Activated T-cell treated with anti-CD3 and anti-CD28 coated beads, Interleukin-2, amount 50 U/mL, for 24 hours (primary cell): ENCODE data around the gene PABPC3.

ENCODE experiments used
- DNase-seq: peaks from one replicate; pipeline ENCODE4 v3.0.0-alpha.2; 2020
- H3K27ac Mint-ChIP-seq: 2 replicates; pipeline ENCODE4 v1.8.0; 2020; ENCODE audit warnings: mild to moderate bottlenecking, mixed read lengths
- H3K27me3 Mint-ChIP-seq: 2 replicates; pipeline ENCODE4 v1.8.0; 2020; ENCODE audit warnings: mixed read lengths
- H3K36me3 Mint-ChIP-seq: 2 replicates; pipeline ENCODE4 v1.8.0; 2020; ENCODE audit warnings: low read depth, mixed read lengths
- H3K4me1 Mint-ChIP-seq: 2 replicates; pipeline ENCODE4 v1.8.0; 2020; ENCODE audit warnings: low read depth, mixed read lengths
- H3K4me3 Mint-ChIP-seq: 2 replicates; pipeline ENCODE4 v1.8.0; 2020; ENCODE audit warnings: mild to moderate bottlenecking, moderate library complexity, mixed read lengths
- H3K9me3 Mint-ChIP-seq: 2 replicates; pipeline ENCODE4 v1.8.0; 2020; ENCODE audit warnings: mixed read lengths

PABPC3 gene

GRCh38 chr13:25132751-25133390 is 36.9 kb downstream of the PABPC3 start:
- Mint-ChIP-seq H3K36me3 (no peaks in the 10 kb centered on the region), H3K4me3 (no peak overlapping the region), H3K4me1 (no peaks in the 10 kb centered on the region), H3K27ac (no peak overlapping the region), H3K27me3 (peaks cover 22% of the 10 kb centered on the region), H3K9me3 (no peaks in the 10 kb centered on the region)
- no peak for DNase-seq

- Mint-ChIP-seq H3K9me3 (no peaks in the 10 kb centered on the region), H3K27me3 (peaks cover 23% of the 10 kb centered on the region), H3K36me3 (no peaks in the 10 kb centered on the region), H3K27ac (no peak overlapping the region), H3K4me1 (no peaks in the 10 kb centered on the region), H3K4me3 (no peak overlapping the region)
- DNase-seq = no peak
These were observed 40.0 kb downstream of the PABPC3 start for GRCh38 chr13:25135896-25136295.

GRCh38 chr13:25136880-25137787 is 41.2 kb downstream of the PABPC3 start:
- peaks cover 28% of the 10 kb centered on the region for H3K27me3 Mint-ChIP-seq
- DNase-seq = no peak
- H3K27ac Mint-ChIP-seq = no peak overlapping the region
- no peaks in the 10 kb centered on the region for H3K36me3 Mint-ChIP-seq
- no peaks in the 10 kb centered on the region for H3K4me1 Mint-ChIP-seq
- H3K9me3 Mint-ChIP-seq = no peaks in the 10 kb centered on the region
- no peak overlapping the region for H3K4me3 Mint-ChIP-seq

- Mint-ChIP-seq H3K36me3 (no peaks in the 10 kb centered on the region), H3K27me3 (peaks cover 28% of the 10 kb centered on the region), H3K27ac (no peak overlapping the region), H3K4me3 (no peak overlapping the region), H3K9me3 (no peaks in the 10 kb centered on the region), H3K4me1 (no peaks in the 10 kb centered on the region)
- no peak for DNase-seq
These were observed 41.8 kb downstream of the PABPC3 start for GRCh38 chr13:25137788-25138115.

- Mint-ChIP-seq H3K4me1 (no peaks in the 10 kb centered on the region), H3K4me3 (no peak overlapping the region), H3K9me3 (no peaks in the 10 kb centered on the region), H3K27ac (no peak overlapping the region), H3K36me3 (no peaks in the 10 kb centered on the region), H3K27me3 (peaks cover 31% of the 10 kb centered on the region)
- DNase-seq = no peak
These were observed 45.1 kb downstream of the PABPC3 start for GRCh38 chr13:25141042-25141441.

GRCh38 chr13:25143706-25144105 is 47.8 kb downstream of the PABPC3 start:
- H3K4me1 Mint-ChIP-seq = no peaks in the 10 kb centered on the region
- H3K4me3 Mint-ChIP-seq = no peak overlapping the region
- H3K27me3 Mint-ChIP-seq = peaks cover 22% of the 10 kb centered on the region
- no peaks in the 10 kb centered on the region for H3K9me3 Mint-ChIP-seq
- H3K36me3 Mint-ChIP-seq = no peaks in the 10 kb centered on the region
- no peak for DNase-seq
- no peak overlapping the region for H3K27ac Mint-ChIP-seq

GRCh38 chr13:25147638-25148401 is 51.9 kb downstream of the PABPC3 start:
- Mint-ChIP-seq H3K27ac (no peak overlapping the region), H3K27me3 (peaks cover 29% of the 10 kb centered on the region), H3K4me1 (no peaks in the 10 kb centered on the region), H3K36me3 (no peaks in the 10 kb centered on the region), H3K9me3 (no peaks in the 10 kb centered on the region), H3K4me3 (no peak overlapping the region)
- DNase-seq = no peak

GRCh38 chr13:25148402-25148771 is 52.5 kb downstream of the PABPC3 start:
- Mint-ChIP-seq H3K27me3 (peaks cover 28% of the 10 kb centered on the region), H3K4me3 (no peak overlapping the region), H3K27ac (no peak overlapping the region), H3K9me3 (no peaks in the 10 kb centered on the region), H3K36me3 (no peaks in the 10 kb centered on the region), H3K4me1 (no peaks in the 10 kb centered on the region)
- DNase-seq = no peak
